ENCODE measurements around the gene IFT80.
A peak's percentile ranks its signal among the peaks of the same experiment; 100 is the strongest.
"Not testable (repeated sequence)": the region's sequence is repeated elsewhere in the genome, so short reads cannot be mapped to it uniquely, and the experiment has no call there.

IFT80 gene

GRCh38 chr3:160346511-160346910, 52.5 kb downstream of the IFT80 start:
- no peak for DNase-seq

DNA sequence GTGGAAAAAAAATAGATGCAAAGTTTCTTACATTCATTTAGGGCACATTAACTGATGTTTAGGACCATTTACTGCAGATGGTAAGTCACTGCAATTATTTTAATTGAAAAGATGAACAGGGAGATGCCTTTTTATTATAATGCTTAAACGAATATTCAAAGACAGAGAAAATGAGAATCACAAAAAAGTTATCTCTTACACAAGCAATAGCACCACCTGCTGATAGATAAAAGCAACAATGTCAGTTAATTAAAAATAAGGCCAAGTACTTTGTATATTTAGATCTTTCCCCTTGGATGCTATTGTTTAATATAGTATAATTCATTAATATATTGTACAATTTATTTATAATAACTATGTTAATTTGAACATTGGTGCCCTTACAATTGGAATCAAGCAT, 55.9 kb downstream of the IFT80 start:
- DNase-seq = peak in 1 of 2 donors; percentile 52

- no peak for DNase-seq
Measured at GRCh38 chr3:160340351-160340750, 58.7 kb downstream of the IFT80 start.

GRCh38 chr3:160331127-160331937, 67.7 kb downstream of the IFT80 start:
- no peak for DNase-seq

- DNase-seq = no peak
Measured at GRCh38 chr3:160330690-160331089, 68.3 kb downstream of the IFT80 start.

DNA sequence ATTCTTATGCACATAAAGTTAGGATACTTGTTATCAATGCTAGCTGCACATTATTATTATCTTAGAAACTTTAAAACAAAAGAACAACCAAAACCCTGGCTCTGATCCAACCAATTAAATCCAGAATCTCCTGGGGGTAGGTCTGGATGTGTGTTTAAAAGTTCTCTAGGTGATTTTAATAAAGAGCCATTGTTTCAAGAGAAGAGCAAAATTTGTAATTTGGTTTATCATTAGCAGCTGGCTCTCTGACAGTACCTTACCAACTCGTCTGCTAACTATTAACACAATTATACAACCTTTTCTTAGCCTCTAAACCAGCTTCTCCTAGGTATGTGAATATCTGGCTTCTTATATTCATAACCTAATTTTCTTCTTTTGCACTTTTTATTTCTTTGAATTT, 68.9 kb downstream of the IFT80 start:
- DNase-seq = no peak

GRCh38 chr3:160326286-160326685, 72.7 kb downstream of the IFT80 start:
- not testable (repeated sequence) for DNase-seq

DNA sequence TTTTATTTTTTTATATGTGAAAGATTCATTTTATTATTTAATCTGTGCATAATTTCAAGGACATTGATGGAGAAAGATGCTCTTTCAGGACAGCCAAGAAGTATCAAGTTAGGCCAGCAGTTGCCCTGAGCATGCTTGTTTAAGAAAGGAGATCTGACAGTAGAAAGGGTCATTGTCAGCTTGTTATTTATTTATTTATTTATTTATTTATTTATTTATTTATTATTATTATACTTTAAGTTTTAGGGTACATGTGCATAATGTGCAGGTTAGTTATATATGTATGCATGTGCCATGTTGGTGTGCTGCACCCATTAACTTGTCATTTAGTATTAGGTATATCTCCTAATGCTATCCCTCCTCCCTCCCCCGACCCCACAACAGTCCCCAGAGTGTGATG, 77.2 kb downstream of the IFT80 start:
- not testable (repeated sequence) for DNase-seq

DNA sequence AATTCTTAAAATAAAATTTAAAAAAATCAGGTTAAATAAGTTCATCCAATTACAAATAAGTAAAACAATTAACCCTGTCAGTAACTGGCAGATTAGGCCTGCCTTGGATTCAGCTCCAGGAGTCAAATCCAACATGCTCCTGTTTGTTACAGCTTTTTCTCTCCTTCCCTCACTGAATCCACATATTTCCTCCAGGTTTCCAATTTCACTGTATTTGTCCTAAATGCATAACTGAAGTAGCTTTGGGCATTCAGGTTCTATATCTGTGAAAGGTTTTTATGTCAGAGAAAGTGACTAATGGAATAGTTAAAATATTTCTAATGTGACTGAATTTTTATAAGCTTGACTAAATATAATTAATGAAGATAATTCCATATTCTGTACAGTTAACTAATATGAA, 79.7 kb downstream of the IFT80 start:
- no peak for DNase-seq

- DNase-seq = no peak
Measured at GRCh38 chr3:160314995-160315394, 84.0 kb downstream of the IFT80 start.

DNA sequence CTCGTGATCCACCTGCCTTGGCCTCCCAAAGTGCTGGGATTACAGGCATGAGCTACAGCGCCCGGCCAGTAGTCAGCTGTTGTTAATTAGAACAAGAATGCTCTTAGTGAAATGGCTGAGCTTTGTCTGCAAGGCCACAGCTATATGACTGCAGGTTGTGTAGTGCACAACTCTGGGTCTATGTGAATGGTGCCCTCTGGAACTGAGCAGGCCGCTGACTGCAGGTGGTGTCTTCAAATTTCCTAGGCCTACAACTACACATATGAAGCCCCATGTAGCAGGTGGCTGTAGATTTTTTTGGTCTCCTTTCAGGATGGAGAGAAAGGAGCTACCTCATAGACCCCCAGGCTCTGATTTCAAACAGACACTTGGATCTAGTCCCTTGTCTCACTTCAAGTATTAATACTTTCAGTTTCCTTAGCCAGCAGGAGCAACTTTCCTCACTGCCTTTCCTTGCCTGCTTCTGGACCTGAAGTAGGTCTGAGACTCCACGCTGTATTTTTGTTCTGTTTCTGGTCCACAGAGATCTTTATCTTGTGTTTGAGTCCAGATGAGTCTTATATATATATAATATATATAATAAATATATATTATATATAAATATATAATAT, 86.9 kb downstream of the IFT80 start:
- no peak for DNase-seq

- no peak for DNase-seq
Measured at GRCh38 chr3:160302806-160303205, 96.2 kb downstream of the IFT80 start.

- no peak for DNase-seq
Measured at GRCh38 chr3:160296591-160296990, 102.4 kb downstream of the IFT80 start.

GRCh38 chr3:160291909-160292299, 107.1 kb downstream of the IFT80 start:
- no peak for DNase-seq

DNA sequence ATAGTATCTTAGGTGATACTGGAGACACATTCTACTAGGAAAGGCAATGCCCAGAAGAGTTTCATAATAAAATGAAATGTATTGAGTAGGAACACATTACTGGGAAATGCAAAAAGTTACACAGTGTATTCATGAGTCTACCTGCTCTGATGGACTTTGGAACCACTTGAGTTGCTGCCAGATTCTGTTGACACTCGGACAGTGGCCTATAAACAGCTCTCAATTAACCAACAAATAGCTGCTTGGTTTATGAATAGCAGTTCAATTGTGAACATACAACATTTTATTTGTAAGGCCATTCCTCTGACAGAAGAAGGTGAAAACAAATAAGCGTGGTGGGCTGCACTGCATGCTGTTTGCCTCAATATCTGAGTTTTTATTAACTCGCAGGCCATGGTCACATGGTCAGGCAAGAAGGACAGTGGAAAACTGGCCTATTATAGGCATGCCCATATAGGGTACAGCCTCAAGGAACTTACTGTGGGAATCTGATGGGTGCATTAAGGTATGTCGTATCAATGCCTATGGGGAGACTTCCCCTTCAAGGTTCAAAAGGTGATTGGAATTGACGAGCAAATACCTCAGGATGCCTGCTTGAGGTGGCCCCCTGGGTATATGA, 107.6 kb downstream of the IFT80 start:
- DNase-seq = no peak

GRCh38 chr3:160287666-160288065, 111.4 kb downstream of the IFT80 start:
- no peak for DNase-seq

GRCh38 chr3:160286231-160286630, 112.8 kb downstream of the IFT80 start:
- DNase-seq = no peak

DNA sequence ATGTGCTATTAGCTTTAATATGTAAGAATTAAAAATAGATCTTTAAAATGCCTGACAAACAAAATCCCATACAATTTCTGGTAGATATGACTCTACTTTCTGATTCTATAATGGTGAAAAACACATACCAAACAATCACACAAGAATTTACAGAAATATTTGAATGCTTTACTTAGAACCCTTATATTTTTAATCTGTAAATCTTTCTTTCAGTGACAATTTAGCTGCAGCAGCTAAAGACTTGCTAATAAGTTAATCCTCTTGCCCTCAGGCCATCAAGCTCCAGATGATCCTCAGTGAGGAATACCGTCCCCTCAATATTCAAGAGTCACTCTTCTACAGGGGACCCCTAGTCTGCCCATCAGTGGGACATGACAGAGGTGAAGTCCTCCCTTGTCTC, 118.2 kb downstream of the IFT80 start:
- no peak for DNase-seq

DNA sequence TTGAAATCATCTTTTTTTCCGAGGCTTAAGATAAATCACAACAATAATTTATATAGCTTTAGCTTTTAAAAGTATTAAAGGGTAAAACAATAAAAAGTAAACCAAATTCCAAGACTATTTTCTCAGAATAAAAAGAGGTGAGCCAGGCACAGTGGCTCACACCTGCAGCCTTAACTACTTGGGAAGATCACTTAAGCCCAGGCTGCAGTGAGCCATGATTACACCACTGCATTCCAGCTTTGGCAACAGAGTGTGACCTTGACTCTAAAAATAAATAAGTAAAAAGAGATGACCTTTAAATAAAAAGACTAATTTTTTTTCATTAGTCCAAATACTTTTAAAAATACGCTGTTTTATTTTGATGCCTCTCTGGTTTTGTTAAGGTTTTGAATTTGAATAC, 119.4 kb downstream of the IFT80 start:
- no peak for DNase-seq

GRCh38 chr3:160278210-160278609, 120.8 kb downstream of the IFT80 start:
- peak in 1 of 2 donors; percentile 3 for DNase-seq

DNA sequence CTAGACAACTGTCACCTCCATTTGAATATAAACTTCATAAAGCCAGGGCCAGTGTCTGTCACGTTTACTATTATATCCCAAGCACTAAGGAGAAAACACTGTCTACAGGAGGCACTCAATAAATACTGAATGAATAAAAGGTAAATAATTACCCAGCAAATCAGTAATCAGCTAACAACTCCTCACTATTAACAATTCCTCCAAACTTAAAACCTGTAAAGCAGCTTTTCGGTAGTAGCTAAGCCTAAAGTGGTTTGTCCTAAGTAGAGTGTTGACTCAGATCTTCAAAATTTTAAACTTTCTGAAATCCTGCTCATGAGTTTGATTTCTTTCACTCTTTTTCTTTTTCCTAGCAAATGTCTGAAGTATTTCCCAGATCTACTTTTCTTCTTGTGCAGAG, 133.9 kb downstream of the IFT80 start:
- DNase-seq = no peak

GRCh38 chr3:160260587-160261270, 138.3 kb downstream of the IFT80 start:
- no peak for DNase-seq

DNA sequence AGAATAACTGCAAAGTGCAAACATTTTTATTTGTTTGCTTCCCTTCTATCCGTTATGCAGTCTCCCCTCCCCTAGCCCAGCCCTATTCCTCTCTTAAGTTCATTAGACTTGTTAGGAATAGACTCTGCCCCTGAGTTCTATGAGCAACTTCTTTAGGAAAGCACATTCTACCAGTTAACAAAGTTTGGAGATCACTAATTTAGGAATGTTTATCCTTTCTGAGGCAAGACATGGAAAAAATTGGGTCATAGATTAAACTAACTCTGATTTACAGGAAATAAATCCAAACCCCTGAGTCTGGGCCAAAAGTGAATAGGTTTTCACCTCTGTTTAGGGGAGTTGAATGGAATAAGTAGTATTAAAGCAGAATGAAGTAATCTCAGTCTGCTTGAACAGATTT, 139.4 kb downstream of the IFT80 start:
- no peak for DNase-seq

GRCh38 chr3:160257606-160258005, 141.4 kb downstream of the IFT80 start:
- DNase-seq = no peak

Data from hippocampal formation (tissue), 2 donors.